ENCODE data around the gene CHSY1.
A peak's percentile ranks its signal among the peaks of the same experiment; 100 is the strongest.

The CHSY1 gene

GRCh38 chr15:101168898-101169494 lies 82.9 kb downstream of the CHSY1 start:
- DNase-seq: no peak

DNA sequence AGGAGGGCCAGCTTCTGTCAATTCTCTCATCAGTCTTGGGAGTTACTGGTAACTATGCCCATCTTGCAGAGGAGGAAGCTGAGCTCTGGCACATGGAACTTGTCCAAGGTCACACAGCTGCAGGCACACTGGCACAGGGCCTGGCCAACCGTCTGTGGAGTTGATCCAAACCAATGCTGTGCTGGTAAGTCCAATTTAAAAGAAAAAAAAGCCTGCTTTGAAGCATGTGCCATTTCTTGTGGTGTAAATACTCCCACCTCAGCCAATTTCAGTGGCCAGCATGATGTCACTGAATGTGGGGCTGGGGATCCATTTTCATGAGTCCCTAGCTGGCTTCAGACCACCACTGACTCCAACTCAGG lies 83.4 kb downstream of the CHSY1 start:
- no peak for DNase-seq

- DNase-seq: no peak
Observed at GRCh38 chr15:101167753-101168462, 83.9 kb downstream of the CHSY1 start.

GRCh38 chr15:101167411-101167752 lies 84.5 kb downstream of the CHSY1 start:
- DNase-seq: no peak

- DNase-seq: no peak
Observed at GRCh38 chr15:101165905-101166471, 85.9 kb downstream of the CHSY1 start.

GRCh38 chr15:101162701-101163483 lies 89.0 kb downstream of the CHSY1 start:
- peak; percentile 73 for DNase-seq

DNA sequence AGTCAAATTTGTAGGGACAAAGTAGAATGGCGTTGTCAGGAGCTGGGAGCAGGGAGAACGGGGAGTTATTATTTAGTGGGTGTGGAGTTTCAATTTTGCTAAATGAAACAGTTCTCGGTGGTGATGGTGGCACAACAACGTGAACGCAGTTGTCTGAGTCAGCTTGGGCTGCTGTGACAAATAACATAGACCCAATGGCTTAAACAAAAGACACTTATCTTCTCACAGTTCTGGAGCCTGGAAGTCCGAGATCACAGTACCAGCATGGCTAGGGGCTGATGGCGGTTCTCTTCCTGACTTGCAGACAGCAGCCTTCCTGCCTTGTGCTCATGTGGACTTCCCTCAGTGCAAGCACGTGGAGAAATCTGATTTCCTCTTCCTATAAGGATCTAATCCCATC lies 90.2 kb downstream of the CHSY1 start:
- DNase-seq: no peak

GRCh38 chr15:101159936-101160815 lies 91.7 kb downstream of the CHSY1 start:
- no peak for DNase-seq

DNA sequence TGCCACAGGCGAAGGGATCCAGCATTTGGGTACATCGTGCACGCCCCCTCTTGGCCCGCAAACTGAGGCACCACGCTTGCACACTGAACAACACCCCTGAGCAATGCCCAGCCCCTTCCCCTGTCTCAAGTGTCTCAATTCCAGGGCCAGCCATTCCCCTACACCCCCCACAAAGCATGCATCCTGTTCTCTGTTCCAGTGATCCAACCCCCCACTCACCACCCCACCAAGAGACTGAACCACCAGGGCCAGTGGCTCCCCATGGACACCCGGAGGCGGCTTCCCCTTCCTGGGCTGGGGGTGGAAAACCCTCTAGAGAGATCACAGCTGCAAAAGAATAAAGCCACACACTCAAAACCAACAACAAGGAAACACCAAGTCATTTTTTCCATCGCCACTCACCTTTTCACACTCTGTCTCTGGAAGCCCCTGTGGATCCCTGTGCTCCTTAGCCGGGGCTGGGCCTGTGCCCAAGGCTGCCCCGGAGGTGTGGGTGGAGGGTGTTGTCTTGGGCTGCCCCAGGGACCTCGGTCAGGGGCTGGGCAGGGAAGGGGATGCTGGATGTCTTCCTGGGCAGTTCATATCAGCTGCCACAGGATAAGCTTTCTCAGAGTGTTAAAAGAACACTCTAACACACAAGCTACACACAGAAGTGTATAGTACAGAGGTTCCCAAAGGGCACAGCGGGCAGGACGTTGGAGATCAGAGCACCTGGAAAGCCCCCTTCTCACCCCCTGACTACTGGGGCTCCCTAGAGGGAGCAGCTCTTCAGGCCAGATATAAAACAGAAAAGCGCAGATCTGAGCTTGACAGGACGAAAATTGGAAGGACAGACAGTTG lies 92.5 kb downstream of the CHSY1 start:
- DNase-seq: no peak

DNA sequence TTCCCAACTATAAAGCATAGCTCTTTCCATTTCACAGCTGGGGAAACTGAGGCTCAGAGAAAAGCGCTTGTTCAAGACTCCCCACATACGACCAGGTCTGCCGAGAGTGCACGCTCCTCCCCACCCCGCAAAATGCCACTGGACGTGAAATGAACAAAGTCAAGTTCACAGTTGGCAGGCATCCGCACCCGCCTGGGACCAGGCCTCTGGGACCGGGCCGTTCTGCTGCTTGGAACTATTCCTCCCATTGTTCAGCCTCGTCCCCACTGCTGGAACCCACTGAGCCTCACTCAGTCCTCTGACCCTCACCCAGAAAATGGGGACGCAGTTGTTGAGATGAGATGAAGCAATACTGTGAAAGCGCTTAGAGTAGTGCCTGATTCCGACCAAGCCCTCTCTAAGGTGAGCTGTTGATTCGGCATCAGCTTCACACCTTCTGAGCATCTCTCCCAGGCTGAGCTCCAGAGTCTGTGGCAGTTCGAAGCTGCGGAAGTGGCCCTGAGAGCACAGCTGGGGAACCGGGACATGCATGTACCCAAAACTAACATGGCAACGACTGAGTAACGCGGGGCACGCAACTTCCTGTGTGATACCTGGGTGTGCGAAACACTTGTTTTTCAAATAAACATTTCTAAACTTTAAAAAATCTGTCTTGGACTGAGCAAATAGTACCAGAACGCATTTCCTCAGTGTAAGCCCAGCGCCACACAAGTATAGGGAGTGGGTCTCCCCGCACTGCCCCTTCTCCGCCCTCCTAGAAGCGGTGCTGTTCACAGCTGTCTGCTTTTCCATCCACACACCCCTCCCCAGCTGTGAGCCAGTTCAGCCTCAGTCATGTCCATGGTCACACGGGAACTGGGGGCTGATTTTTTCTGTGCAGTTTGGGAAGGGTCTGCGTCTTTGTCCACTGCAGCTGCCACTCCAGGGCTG lies 93.4 kb downstream of the CHSY1 start:
- DNase-seq: no peak

DNA sequence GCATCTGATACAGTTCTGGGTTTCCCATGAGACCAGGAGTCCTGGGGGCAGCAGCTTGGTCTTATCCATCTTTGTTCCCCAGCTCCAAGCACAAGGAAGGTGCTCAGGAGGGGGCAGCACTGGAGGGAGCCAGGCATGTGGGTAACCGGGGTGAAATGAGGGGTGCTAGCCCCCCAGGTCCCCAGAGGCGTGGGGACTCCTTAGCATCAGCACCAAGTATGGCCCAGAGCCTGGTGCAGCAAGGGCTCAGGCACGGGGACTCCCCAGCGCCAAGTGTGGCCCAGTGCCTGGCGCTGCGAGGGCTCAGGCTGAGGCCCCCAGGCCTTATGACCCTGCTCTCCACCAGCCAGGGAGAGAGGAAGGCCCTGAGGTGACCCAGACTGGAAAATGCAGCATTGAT lies 94.1 kb downstream of the CHSY1 start:
- DNase-seq: no peak

DNA sequence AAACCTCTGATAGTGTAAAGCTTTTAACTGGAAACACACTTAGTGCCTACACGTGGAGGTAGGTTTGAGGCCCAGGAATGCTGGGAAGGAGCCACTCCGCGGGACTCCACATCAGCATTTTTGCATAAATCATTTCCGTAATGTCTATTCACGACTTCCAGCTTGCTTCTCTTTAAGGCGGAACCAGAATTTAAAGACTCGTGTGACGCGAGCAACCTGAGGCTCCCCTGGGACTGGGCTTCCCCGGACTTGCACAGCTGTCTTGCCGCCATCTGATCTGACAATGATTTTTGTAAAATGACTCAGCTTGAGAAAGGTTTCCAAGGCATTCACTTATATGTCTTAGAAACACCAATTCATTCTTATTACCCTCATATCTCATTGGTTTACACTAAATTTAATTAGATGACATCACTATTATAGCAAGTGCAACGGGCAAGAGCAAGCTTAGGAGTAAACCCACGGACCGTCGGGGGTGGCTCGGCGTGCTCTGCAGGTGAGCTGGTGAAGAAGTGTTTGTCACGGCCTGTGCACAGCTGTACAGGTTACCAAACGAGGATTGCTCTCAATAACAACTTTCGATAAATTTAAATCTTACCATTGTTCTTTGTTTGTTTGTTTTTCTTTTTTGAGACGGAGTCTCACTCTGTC lies 95.2 kb downstream of the CHSY1 start:
- DNase-seq: peak; percentile 91

- no peak for DNase-seq
Observed at GRCh38 chr15:101156061-101156460, 95.8 kb downstream of the CHSY1 start.

DNA sequence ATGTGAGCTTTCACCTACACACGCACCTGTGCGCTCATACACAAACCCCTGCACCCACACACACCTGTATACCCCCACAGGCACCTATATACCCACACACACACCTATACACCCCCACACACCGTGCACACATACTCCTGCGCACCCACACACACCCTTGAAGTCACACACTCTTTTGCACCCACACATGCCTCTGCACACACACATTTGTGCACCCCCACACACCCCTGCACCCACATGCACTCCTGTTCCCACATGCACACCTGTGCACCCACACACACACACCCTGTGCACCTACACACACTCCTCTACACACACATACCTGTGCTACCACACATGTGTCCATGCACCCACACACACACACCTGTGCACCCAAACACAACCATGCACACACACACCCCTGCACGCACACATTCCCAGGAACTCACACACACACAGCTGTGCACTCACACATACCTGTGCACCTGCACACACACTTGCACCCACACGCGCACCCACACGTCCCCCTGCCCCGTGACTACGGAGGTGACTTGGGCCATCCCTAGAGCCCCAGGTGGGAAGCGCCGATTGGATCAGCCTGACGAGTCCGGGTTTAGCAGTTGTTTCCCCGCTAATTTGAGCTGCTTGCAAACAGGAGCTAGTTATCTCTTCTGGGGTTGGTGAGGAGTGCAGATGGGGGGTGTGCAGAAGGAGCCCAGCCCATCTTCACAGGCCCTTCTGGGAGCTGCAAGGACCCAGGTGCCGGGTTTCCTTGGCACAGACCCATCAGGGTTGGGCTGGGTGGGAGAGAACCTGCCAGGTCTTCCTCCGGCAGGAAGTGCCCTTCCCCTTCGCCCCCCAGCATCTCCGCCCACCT lies 97.8 kb downstream of the CHSY1 start:
- DNase-seq: no peak

DNA sequence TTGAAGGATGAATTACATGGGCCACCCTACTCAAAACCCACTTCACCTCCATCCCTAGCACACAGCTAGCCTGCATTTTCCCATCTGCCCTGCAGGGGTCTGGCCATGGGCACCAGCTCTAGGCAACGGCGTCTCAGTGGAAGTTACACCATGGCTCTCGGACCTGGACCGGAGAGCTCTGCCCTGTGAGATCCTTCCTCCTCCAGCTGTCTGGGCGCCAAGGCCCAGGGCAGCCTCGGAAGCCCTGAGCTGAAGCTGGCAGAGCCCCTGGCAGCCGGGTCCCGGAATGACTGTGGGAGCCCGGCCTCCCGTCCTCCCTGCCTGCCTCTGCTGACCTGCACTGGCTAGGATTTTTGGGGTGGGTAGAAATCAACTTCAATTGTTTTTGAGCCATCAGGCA lies 98.9 kb downstream of the CHSY1 start:
- DNase-seq: no peak

DNA sequence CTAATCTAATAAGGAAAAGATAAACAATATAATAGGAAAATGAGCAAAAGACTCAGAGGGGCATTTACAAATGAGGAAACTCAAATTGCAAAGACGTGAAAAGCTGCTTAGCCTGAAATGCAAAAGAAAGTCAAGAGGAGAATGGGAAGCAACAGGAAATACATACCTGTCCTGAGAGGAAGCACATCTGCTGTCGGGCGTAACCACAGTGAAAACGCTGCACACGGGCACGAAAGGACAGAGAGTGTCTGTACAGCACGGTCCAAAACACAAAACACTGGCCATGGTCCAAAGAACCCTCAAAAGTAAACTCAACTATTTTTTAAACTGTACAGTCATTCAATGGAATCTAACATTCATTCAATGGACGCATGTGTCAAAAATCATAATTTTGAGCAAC lies 100.6 kb downstream of the CHSY1 start:
- no peak for DNase-seq

DNA sequence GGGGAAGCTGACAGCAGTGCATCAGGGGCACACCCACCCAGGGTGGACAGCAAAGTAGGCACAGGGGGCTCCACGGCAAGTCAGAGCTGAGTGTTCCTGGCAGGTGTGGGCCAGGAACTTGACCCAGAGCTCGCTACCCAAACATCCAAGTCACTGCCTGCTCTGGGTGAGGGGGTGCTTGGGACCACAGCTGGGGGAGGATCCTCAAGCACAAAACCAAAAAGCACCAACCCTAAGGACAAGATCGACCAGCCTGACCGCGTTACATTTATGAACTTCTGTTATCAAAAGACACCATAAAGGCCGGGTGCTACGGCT lies 101.2 kb downstream of the CHSY1 start:
- no peak for DNase-seq

GRCh38 chr15:101149864-101150722 lies 101.8 kb downstream of the CHSY1 start:
- no peak for DNase-seq

All from NCI-H2171 (cell line).